HAP-1 (cell line): ENCODE results near the gene ZNF678.

Experiments used
- DNase-seq, 2 experiments: peaks; one replicate each; pipeline ENCODE4 v3.0.0-alpha.2; 2016 to 2020; ENCODE audit warnings: low spot score in 2 of 2
- H3K27me3 ChIP-seq: fragments of 250-450 bp; sonication (Bioruptor Pico); 2 replicates; pipeline ENCODE4 v1.5.1; 2020; ENCODE audit warnings: low read depth, mild to moderate bottlenecking, moderate library complexity
- H3K36me3 ChIP-seq: fragments of 250-450 bp; sonication (Bioruptor Pico); replicated peaks from 2 replicates; pipeline ENCODE4 v1.5.1; 2020; ENCODE audit warnings: mild to moderate bottlenecking
- H3K4me1 ChIP-seq: fragments of 250-450 bp; sonication (Bioruptor Pico); 2 replicates; pipeline ENCODE4 v1.5.1; 2020; ENCODE audit warnings: mild to moderate bottlenecking
- H3K4me3 ChIP-seq: fragments of 250-450 bp; sonication (Bioruptor Pico); 2 replicates; pipeline ENCODE4 v1.5.1; 2020; ENCODE audit warnings: mild to moderate bottlenecking, moderate library complexity
- H3K9me3 ChIP-seq: fragments of 250-450 bp; sonication (Bioruptor Pico); 2 replicates; pipeline ENCODE4 v1.5.1; 2020; ENCODE audit warnings: mild to moderate bottlenecking, moderate library complexity
- in situ Hi-C: fragments of 300-500 bp; cut with MboI; formaldehyde crosslinking; loops from 3 replicates; pipeline ENCODE4 v1.14.3; 2020; ENCODE audit warnings: low sequenced_read_pairs, inconsistent platforms, mixed read lengths

ZNF678 gene

GRCh38 chr1:227563324-227564201 lies at the start of gene ZNF678:
Gene ZNF678 (plus strand): TSS chr1:227563556. CDS start chr1:227650992, 87,436 bp downstream.
- Histone ChIP-seq H3K27me3 (no peaks in the 10 kb centered on the region), H3K4me1 (peaks cover 5% of the 10 kb centered on the region; the same call in 1 of the 2 replicates), H3K36me3 (peaks cover 5% of the 10 kb centered on the region; the same call in 1 of the 2 replicates), H3K9me3 (peaks cover 2% of the 10 kb centered on the region; the same call in 1 of the 2 replicates), H3K4me3 (peak within 1 kb of the TSS; percentile 61)
- DNase-seq = peak; percentile 83 to 96
- in situ Hi-C loops = no loop called here

- Histone ChIP-seq H3K27me3 (peaks cover 3% of the 10 kb centered on the region; the same call in 1 of the 2 replicates), H3K4me3 (no peak overlapping the region), H3K36me3 (no peaks in the 10 kb centered on the region), H3K4me1 (no peaks in the 10 kb centered on the region), H3K9me3 (no peaks in the 10 kb centered on the region)
- in situ Hi-C loops = no loop called here
- no peak for DNase-seq
Measured at GRCh38 chr1:227518876-227519275, 44.5 kb upstream of the ZNF678 start.

GRCh38 chr1:227521782-227522181 lies 41.6 kb upstream of the ZNF678 start:
- in situ Hi-C loops = no loop called here
- no peaks in the 10 kb centered on the region for H3K36me3 ChIP-seq
- no peak overlapping the region for H3K4me3 ChIP-seq
- H3K27me3 ChIP-seq = no peaks in the 10 kb centered on the region
- H3K4me1 ChIP-seq = no peaks in the 10 kb centered on the region
- H3K9me3 ChIP-seq = no peaks in the 10 kb centered on the region; the same call in 1 of the 2 replicates
- DNase-seq = no peak

- H3K36me3 ChIP-seq = no peaks in the 10 kb centered on the region
- DNase-seq = no peak
- H3K27me3 ChIP-seq = no peaks in the 10 kb centered on the region
- no peaks in the 10 kb centered on the region; the same call in 1 of the 2 replicates for H3K9me3 ChIP-seq
- in situ Hi-C loops = no loop called here
- no peak overlapping the region for H3K4me3 ChIP-seq
- no peaks in the 10 kb centered on the region for H3K4me1 ChIP-seq
Measured at GRCh38 chr1:227526524-227526923, 36.8 kb upstream of the ZNF678 start.

GRCh38 chr1:227532019-227532619 lies 31.2 kb upstream of the ZNF678 start:
- in situ Hi-C loops = no loop called here
- no peaks in the 10 kb centered on the region for H3K9me3 ChIP-seq
- no peaks in the 10 kb centered on the region for H3K4me1 ChIP-seq
- no peak for DNase-seq
- no peaks in the 10 kb centered on the region for H3K36me3 ChIP-seq
- no peaks in the 10 kb centered on the region for H3K27me3 ChIP-seq
- no peak overlapping the region for H3K4me3 ChIP-seq

- H3K36me3 ChIP-seq = no peaks in the 10 kb centered on the region
- no peaks in the 10 kb centered on the region for H3K4me1 ChIP-seq
- in situ Hi-C loops = no loop called here
- H3K9me3 ChIP-seq = no peaks in the 10 kb centered on the region
- H3K27me3 ChIP-seq = no peaks in the 10 kb centered on the region
- H3K4me3 ChIP-seq = no peak overlapping the region
- no peak for DNase-seq
Measured at GRCh38 chr1:227540170-227541098, 22.9 kb upstream of the ZNF678 start.

GRCh38 chr1:227541129-227541528 lies 22.2 kb upstream of the ZNF678 start:
- in situ Hi-C loops = no loop called here
- Histone ChIP-seq H3K9me3 (no peaks in the 10 kb centered on the region), H3K4me1 (no peaks in the 10 kb centered on the region), H3K27me3 (no peaks in the 10 kb centered on the region), H3K36me3 (no peaks in the 10 kb centered on the region), H3K4me3 (no peak overlapping the region)
- DNase-seq = no peak

GRCh38 chr1:227541796-227542152 lies 21.6 kb upstream of the ZNF678 start:
- Histone ChIP-seq H3K27me3 (no peaks in the 10 kb centered on the region), H3K9me3 (no peaks in the 10 kb centered on the region), H3K4me1 (no peaks in the 10 kb centered on the region), H3K36me3 (no peaks in the 10 kb centered on the region), H3K4me3 (no peak overlapping the region)
- no peak for DNase-seq
- in situ Hi-C loops = no loop called here

GRCh38 chr1:227542153-227543120 lies 20.9 kb upstream of the ZNF678 start:
- in situ Hi-C loops = no loop called here
- no peaks in the 10 kb centered on the region for H3K27me3 ChIP-seq
- H3K9me3 ChIP-seq = no peaks in the 10 kb centered on the region
- H3K36me3 ChIP-seq = no peaks in the 10 kb centered on the region
- DNase-seq = no peak
- no peak overlapping the region for H3K4me3 ChIP-seq
- no peaks in the 10 kb centered on the region for H3K4me1 ChIP-seq

- in situ Hi-C loops = no loop called here
- H3K4me3 ChIP-seq = no peak overlapping the region
- H3K36me3 ChIP-seq = no peaks in the 10 kb centered on the region
- H3K27me3 ChIP-seq = no peaks in the 10 kb centered on the region
- DNase-seq = no peak
- H3K9me3 ChIP-seq = no peaks in the 10 kb centered on the region
- no peaks in the 10 kb centered on the region for H3K4me1 ChIP-seq
Measured at GRCh38 chr1:227543283-227544066, 19.9 kb upstream of the ZNF678 start.

- H3K4me3 ChIP-seq = no peak overlapping the region
- H3K36me3 ChIP-seq = no peaks in the 10 kb centered on the region
- no peak for DNase-seq
- no peaks in the 10 kb centered on the region for H3K4me1 ChIP-seq
- H3K9me3 ChIP-seq = no peaks in the 10 kb centered on the region
- in situ Hi-C loops = no loop called here
- no peaks in the 10 kb centered on the region for H3K27me3 ChIP-seq
Measured at GRCh38 chr1:227544067-227545050, 19.0 kb upstream of the ZNF678 start.
